ENCODE data around the gene BCAS1.

BCAS1 gene

DNA sequence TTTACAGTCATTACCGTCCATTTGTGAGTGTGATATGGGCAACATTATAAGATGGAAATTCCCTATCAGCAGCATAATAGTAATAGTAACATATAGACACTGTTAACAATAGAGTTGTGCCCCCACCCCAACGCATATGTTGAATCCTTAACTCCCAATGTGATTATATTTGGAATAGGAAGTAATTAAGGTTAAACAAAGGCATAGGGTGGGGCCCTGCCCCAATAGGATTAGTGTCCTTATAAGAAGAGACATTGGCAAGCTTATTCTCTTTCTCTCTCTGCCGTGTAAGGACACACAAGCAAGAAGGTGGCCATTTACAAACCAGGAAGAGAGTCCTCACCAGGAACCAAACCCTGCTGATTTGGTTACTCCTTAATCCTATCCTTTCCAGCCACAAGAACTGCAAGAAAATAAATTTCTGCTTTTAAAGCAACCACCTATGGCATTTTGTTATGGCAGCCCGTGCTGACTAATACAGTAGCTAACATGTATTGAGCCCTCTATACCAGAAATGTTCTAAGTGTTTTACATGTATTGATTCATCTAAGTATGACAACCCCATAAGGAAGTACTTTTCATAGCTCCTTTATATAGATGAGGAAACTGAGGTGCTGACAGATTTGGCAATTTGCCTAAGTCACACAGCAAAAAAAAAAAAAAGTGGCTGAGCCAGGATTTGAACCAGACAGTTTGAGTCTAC lies 114.2 kb downstream of the BCAS1 start:
- Histone ChIP-seq H2AFZ (ENCODE audit: low read depth, low read length) (no peak overlapping the region), H3K9ac (ENCODE audit: low read depth, low read length) (no peak overlapping the region), H3K9me3 (ENCODE audit: insufficient read depth, low read length, severe bottlenecking) (peaks cover 3% of the 10 kb centered on the region), H3K4me2 (ENCODE audit: insufficient read depth, low read length) (no peak overlapping the region), H3K27me3 (ENCODE audit: insufficient read depth, low read length, poor library complexity) (peaks cover 35% of the 10 kb centered on the region), H3K79me2 (ENCODE audit: insufficient read depth, low read length) (no peaks in the 10 kb centered on the region), H3K27ac (ENCODE audit: low read length) (no peak overlapping the region), H3K4me1 (ENCODE audit: insufficient read depth, low read length) (no peaks in the 10 kb centered on the region), H3K4me3 (ENCODE audit: low read depth in 1 of 2, low read length in 2 of 2) (no peak overlapping the region), H3K36me3 (ENCODE audit: insufficient read depth, low read length) (no peaks in the 10 kb centered on the region), H4K20me1 (ENCODE audit: insufficient read depth, low read length) (no peaks in the 10 kb centered on the region)
- ATAC-seq (ENCODE audit: insufficient read depth, low read depth) (no peak), DNase-seq (no peak)
- TF ChIP-seq EZH2 (IDR thresholded peaks at IDR 0.05; ENCODE audit: borderline replicate concordance, low read depth, low read length, severe bottlenecking), result no peak

DNA sequence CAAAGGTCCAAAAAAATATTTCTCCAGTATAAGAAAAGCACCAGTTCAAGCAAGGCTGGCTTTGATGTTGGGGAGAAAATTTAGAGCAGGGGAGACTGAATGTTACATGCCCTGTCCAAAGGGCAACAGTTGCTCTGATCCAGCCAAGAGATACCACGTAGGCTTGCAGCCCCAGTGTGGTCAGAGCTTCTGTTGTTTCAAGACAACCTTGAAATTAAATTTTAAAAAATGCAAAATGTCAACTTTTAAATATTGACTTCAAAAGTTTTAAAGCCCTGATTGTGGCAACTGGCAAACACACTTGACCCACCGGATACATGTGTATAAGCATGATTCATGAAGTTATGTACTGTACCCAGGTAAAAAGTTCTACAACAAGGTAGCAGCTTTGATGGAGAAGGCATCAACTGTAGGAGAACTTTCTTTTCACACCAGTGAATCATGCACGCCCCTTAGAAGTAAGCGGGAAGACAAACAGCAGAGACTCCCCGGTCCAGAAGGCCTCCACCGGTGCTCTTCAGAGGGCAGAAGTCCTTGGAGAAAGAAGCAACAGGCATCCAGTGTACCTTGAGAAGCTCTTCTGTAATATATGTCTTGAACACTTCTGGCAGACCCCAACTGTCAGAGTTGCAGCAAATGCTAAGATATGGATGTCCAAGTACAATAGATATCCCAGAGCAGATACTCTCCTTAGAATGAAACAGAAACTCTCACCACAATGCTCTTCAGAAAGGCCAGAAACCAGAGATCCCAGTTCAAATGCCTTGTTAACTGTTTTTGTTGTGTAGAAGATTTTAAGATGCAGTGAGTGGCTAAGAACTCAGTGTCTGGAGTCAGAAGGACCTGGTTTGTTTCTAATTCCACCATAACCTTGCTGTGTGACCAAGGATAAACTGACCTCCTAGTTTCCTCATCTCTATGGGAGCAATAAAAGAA lies 115.4 kb downstream of the BCAS1 start:
- no peak for ATAC-seq (ENCODE audit: insufficient read depth, low read depth)
- no peak overlapping the region for H3K27ac ChIP-seq (ENCODE audit: low read length)

DNA sequence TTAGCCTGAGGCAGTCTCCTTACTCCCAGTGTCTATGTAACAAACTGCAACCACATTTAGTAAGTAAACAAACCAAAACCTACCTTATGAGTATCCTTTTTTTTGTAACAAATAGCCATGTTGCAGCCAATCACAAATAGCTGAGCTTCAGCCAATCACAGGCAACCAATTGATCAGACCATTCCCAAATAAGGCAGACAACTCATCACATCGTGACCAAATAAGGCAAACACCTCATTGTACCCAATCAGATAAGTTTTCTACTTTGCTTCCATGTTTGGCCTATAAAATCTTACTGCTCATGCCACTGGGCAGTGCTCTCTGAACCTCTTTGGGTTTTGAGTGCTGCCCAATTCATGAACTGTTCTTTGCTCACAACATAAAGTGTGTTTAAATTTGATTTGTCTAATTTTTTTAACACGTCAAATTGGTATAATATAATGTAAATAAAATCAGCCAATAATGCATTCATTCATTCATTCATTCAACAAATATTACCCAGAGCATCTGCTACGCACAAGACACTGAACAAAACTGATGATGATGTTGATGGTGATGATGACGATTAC lies 117.8 kb downstream of the BCAS1 start:
- Histone ChIP-seq H3K27me3 (ENCODE audit: insufficient read depth, low read length, poor library complexity) (peaks cover 17% of the 10 kb centered on the region), H3K9ac (ENCODE audit: low read depth, low read length) (no peak overlapping the region), H2AFZ (ENCODE audit: low read depth, low read length) (no peak overlapping the region), H3K36me3 (ENCODE audit: insufficient read depth, low read length) (no peaks in the 10 kb centered on the region), H3K4me2 (ENCODE audit: insufficient read depth, low read length) (no peak overlapping the region), H4K20me1 (ENCODE audit: insufficient read depth, low read length) (no peaks in the 10 kb centered on the region), H3K27ac (ENCODE audit: low read length) (no peak overlapping the region), H3K4me3 (ENCODE audit: low read depth in 1 of 2, low read length in 2 of 2) (no peak overlapping the region), H3K9me3 (ENCODE audit: insufficient read depth, low read length, severe bottlenecking) (peaks cover 3% of the 10 kb centered on the region), H3K4me1 (ENCODE audit: insufficient read depth, low read length) (peaks cover 23% of the 10 kb centered on the region), H3K79me2 (ENCODE audit: insufficient read depth, low read length) (no peaks in the 10 kb centered on the region)
- no peak for ATAC-seq (ENCODE audit: insufficient read depth, low read depth)
- DNase-seq, result no peak
- TF ChIP-seq, protein P1, sequence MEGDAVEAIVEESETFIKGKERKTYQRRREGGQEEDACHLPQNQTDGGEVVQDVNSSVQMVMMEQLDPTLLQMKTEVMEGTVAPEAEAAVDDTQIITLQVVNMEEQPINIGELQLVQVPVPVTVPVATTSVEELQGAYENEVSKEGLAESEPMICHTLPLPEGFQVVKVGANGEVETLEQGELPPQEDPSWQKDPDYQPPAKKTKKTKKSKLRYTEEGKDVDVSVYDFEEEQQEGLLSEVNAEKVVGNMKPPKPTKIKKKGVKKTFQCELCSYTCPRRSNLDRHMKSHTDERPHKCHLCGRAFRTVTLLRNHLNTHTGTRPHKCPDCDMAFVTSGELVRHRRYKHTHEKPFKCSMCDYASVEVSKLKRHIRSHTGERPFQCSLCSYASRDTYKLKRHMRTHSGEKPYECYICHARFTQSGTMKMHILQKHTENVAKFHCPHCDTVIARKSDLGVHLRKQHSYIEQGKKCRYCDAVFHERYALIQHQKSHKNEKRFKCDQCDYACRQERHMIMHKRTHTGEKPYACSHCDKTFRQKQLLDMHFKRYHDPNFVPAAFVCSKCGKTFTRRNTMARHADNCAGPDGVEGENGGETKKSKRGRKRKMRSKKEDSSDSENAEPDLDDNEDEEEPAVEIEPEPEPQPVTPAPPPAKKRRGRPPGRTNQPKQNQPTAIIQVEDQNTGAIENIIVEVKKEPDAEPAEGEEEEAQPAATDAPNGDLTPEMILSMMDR (IDR thresholded peaks at IDR 0.05; ENCODE audit: borderline replicate concordance, extremely low read depth, low read length, poor library complexity, severe bottlenecking), result no peak
- no peak for TF ChIP-seq EZH2 (IDR thresholded peaks at IDR 0.05; ENCODE audit: borderline replicate concordance, low read depth, low read length, severe bottlenecking)

More for the DNA sequence above, 115.4 kb downstream of the BCAS1 start:
- H3K9me3 ChIP-seq (ENCODE audit: insufficient read depth, low read length, severe bottlenecking), result peaks cover 3% of the 10 kb centered on the region
- no peak for DNase-seq
- peaks cover 4% of the 10 kb centered on the region for H3K4me1 ChIP-seq (ENCODE audit: insufficient read depth, low read length)
- H2AFZ ChIP-seq (ENCODE audit: low read depth, low read length), result no peak overlapping the region
- no peaks in the 10 kb centered on the region for H3K79me2 ChIP-seq (ENCODE audit: insufficient read depth, low read length)
- TF ChIP-seq, protein P1 (IDR thresholded peaks at IDR 0.05; ENCODE audit: borderline replicate concordance, extremely low read depth, low read length, poor library complexity, severe bottlenecking), result no peak
- TF ChIP-seq EZH2 (IDR thresholded peaks at IDR 0.05; ENCODE audit: borderline replicate concordance, low read depth, low read length, severe bottlenecking), result no peak
- no peak overlapping the region for H3K9ac ChIP-seq (ENCODE audit: low read depth, low read length)
- peaks cover 30% of the 10 kb centered on the region for H3K27me3 ChIP-seq (ENCODE audit: insufficient read depth, low read length, poor library complexity)
- H3K4me2 ChIP-seq (ENCODE audit: insufficient read depth, low read length), result no peak overlapping the region
- no peaks in the 10 kb centered on the region for H4K20me1 ChIP-seq (ENCODE audit: insufficient read depth, low read length)
- no peaks in the 10 kb centered on the region for H3K36me3 ChIP-seq (ENCODE audit: insufficient read depth, low read length)
- H3K4me3 ChIP-seq (ENCODE audit: low read depth in 1 of 2, low read length in 2 of 2), result no peak overlapping the region

All from DND-41 (cell line).